Hindlimb muscle (tissue), 1 donor: ENCODE measurements around the gene GBX2. TPM values are rescaled to one million over a fixed set of nuclear protein-coding genes. Genes with fewer than 3 reads are reported as not detected.
"Not testable (repeated sequence)": the region's sequence is repeated elsewhere in the genome, so short reads cannot be mapped to it uniquely, and the experiment has no call there.

ENCODE experiments used
- DNase-seq: peaks from one replicate; pipeline ENCODE4 v3.0.0-alpha.2; 2013
- polyA plus RNA-seq: library from polyadenylated mRNA; unstranded; fragments of 120-200 nt; gene quantifications from one replicate; pipeline ENCODE4 v1.2.1, GENCODE V29; 2013; ENCODE audit not compliant: insufficient read length

GBX2 gene
- polyA plus RNA-seq, 1 donor, result 0.22 TPM

- no peak for DNase-seq
These were observed 12.8 kb downstream of the GBX2 start for GRCh38 chr2:236155406-236155805.

- DNase-seq, result no peak
These were observed 21.8 kb downstream of the GBX2 start for GRCh38 chr2:236146436-236146835.

- DNase-seq, result no peak
These were observed 24.4 kb downstream of the GBX2 start for GRCh38 chr2:236143811-236144210.

- DNase-seq, result not testable (repeated sequence)
These were observed 26.6 kb downstream of the GBX2 start for GRCh38 chr2:236141616-236142015.

GRCh38 chr2:236137066-236137465 is 31.1 kb downstream of the GBX2 start:
- no peak for DNase-seq

GRCh38 chr2:236136538-236136937 is 31.6 kb downstream of the GBX2 start:
- DNase-seq, result no peak

- no peak for DNase-seq
These were observed 34.7 kb downstream of the GBX2 start for GRCh38 chr2:236133410-236134012.

GRCh38 chr2:236131073-236131692 is 37.0 kb downstream of the GBX2 start:
- no peak for DNase-seq

- DNase-seq, result no peak
These were observed 37.7 kb downstream of the GBX2 start for GRCh38 chr2:236130349-236130998.

- DNase-seq, result no peak
These were observed 38.3 kb downstream of the GBX2 start for GRCh38 chr2:236129935-236130334.

GRCh38 chr2:236128321-236128720 is 39.9 kb downstream of the GBX2 start:
- no peak for DNase-seq

GRCh38 chr2:236127010-236127409 is 41.2 kb downstream of the GBX2 start:
- DNase-seq, result no peak

GRCh38 chr2:236125541-236125940 is 42.6 kb downstream of the GBX2 start:
- no peak for DNase-seq

GRCh38 chr2:236124182-236124893 is 43.8 kb downstream of the GBX2 start:
- DNase-seq, result no peak

GRCh38 chr2:236123716-236124115 is 44.5 kb downstream of the GBX2 start:
- no peak for DNase-seq

- DNase-seq, result no peak
These were observed 46.0 kb downstream of the GBX2 start for GRCh38 chr2:236122236-236122635.

GRCh38 chr2:236121546-236121945 is 46.6 kb downstream of the GBX2 start:
- DNase-seq, result no peak

GRCh38 chr2:236120829-236121228 is 47.4 kb downstream of the GBX2 start:
- no peak for DNase-seq

GRCh38 chr2:236120141-236120601 is 48.0 kb downstream of the GBX2 start:
- DNase-seq, result no peak

- DNase-seq, result no peak
These were observed 48.7 kb downstream of the GBX2 start for GRCh38 chr2:236119476-236119875.

- DNase-seq, result no peak
These were observed 49.2 kb downstream of the GBX2 start for GRCh38 chr2:236119003-236119402.

- DNase-seq, result no peak
These were observed 50.3 kb downstream of the GBX2 start for GRCh38 chr2:236117861-236118269.

- DNase-seq, result no peak
These were observed 50.8 kb downstream of the GBX2 start for GRCh38 chr2:236117401-236117800.
